Left hindlimb (tissue), 1 donor: ENCODE results near the gene ATG5.
"Not testable (repeated sequence)": the region's sequence is repeated elsewhere in the genome, so short reads cannot be mapped to it uniquely, and the experiment has no call there.

Experiments used
- DNase-seq: peaks from one replicate; pipeline ENCODE4 v3.0.0-alpha.2; 2018

ATG5 gene

GRCh38 chr6:106256201-106256968 is 69.2 kb downstream of the ATG5 start:
- no peak for DNase-seq

GRCh38 chr6:106255306-106255705 is 70.3 kb downstream of the ATG5 start:
- no peak for DNase-seq

GRCh38 chr6:106254636-106255035 is 70.9 kb downstream of the ATG5 start:
- DNase-seq = no peak

GRCh38 chr6:106253731-106254130 is 71.8 kb downstream of the ATG5 start:
- no peak for DNase-seq

- no peak for DNase-seq
These were observed 72.4 kb downstream of the ATG5 start for GRCh38 chr6:106253172-106253571.

GRCh38 chr6:106252687-106253086 is 72.9 kb downstream of the ATG5 start:
- DNase-seq = no peak

- not testable (repeated sequence) for DNase-seq
These were observed 73.9 kb downstream of the ATG5 start for GRCh38 chr6:106251531-106252255.

- no peak for DNase-seq
These were observed 74.6 kb downstream of the ATG5 start for GRCh38 chr6:106250953-106251352.

- DNase-seq = no peak
These were observed 75.9 kb downstream of the ATG5 start for GRCh38 chr6:106249658-106250057.

- no peak for DNase-seq
These were observed 77.8 kb downstream of the ATG5 start for GRCh38 chr6:106247733-106248132.

GRCh38 chr6:106247293-106247692 is 78.3 kb downstream of the ATG5 start:
- no peak for DNase-seq

- no peak for DNase-seq
These were observed 80.6 kb downstream of the ATG5 start for GRCh38 chr6:106244931-106245330.

- no peak for DNase-seq
These were observed 81.0 kb downstream of the ATG5 start for GRCh38 chr6:106244521-106244920.

- DNase-seq = no peak
These were observed 82.3 kb downstream of the ATG5 start for GRCh38 chr6:106243261-106243660.

- no peak for DNase-seq
These were observed 84.1 kb downstream of the ATG5 start for GRCh38 chr6:106241498-106241897.

- no peak for DNase-seq
These were observed 88.3 kb downstream of the ATG5 start for GRCh38 chr6:106237286-106237685.

- not testable (repeated sequence) for DNase-seq
These were observed 95.6 kb downstream of the ATG5 start for GRCh38 chr6:106229876-106230445.

- DNase-seq = no peak
These were observed 97.7 kb downstream of the ATG5 start for GRCh38 chr6:106227612-106228507.

- DNase-seq = no peak
These were observed 98.9 kb downstream of the ATG5 start for GRCh38 chr6:106226676-106227075.

- DNase-seq = no peak
These were observed 100.0 kb downstream of the ATG5 start for GRCh38 chr6:106225581-106225980.

GRCh38 chr6:106223300-106223930 is 102.1 kb downstream of the ATG5 start:
- peak; percentile 35 for DNase-seq

GRCh38 chr6:106220485-106220884 is 105.1 kb downstream of the ATG5 start:
- DNase-seq = no peak
